Renal cortex interstitium (tissue), 11 donors: ENCODE data around the gene ATP13A2. TPM values are rescaled to one million over a fixed set of nuclear protein-coding genes. Genes with fewer than 3 reads are reported as not detected.

Source experiments
- DNase-seq, 11 donors: peaks; one replicate each; pipeline ENCODE4 v3.0.0-alpha.2; 2013; ENCODE audit warnings: low read depth in 9 of 11, low spot score in 4 of 11; ENCODE audit errors: extremely low read depth in 1 of 11
- polyA plus RNA-seq, 3 donors: library from polyadenylated mRNA; unstranded; fragments of 120-200 nt; gene quantifications; one replicate each; pipeline ENCODE4 v1.2.1, GENCODE V29; 2013; ENCODE audit not compliant: insufficient read length in 3 of 3

ATP13A2 gene
- polyA plus RNA-seq, 3 donors: 27.8 to 38.6 (median 33.9) TPM

GRCh38 chr1:17039522-17039921, 27.8 kb upstream of the ATP13A2 start:
- DNase-seq: no peak

- no peak for DNase-seq
These were observed 21.8 kb upstream of the ATP13A2 start for GRCh38 chr1:17033481-17033880.

- DNase-seq: no peak
These were observed 21.0 kb upstream of the ATP13A2 start for GRCh38 chr1:17032741-17033140.

GRCh38 chr1:17031436-17031835, 19.7 kb upstream of the ATP13A2 start:
- no peak for DNase-seq

GRCh38 chr1:17030206-17030605, 18.5 kb upstream of the ATP13A2 start:
- no peak for DNase-seq

- no peak for DNase-seq
These were observed 17.0 kb upstream of the ATP13A2 start for GRCh38 chr1:17028662-17029188.

GRCh38 chr1:17027900-17028299, 16.2 kb upstream of the ATP13A2 start:
- no peak for DNase-seq

- no peak for DNase-seq
These were observed 15.7 kb upstream of the ATP13A2 start for GRCh38 chr1:17027403-17027802.

- DNase-seq: no peak
These were observed 13.0 kb upstream of the ATP13A2 start for GRCh38 chr1:17024721-17025120.

GRCh38 chr1:17023573-17023972, 11.8 kb upstream of the ATP13A2 start:
- DNase-seq: no peak

GRCh38 chr1:17023102-17023501, 11.4 kb upstream of the ATP13A2 start:
- DNase-seq: no peak

GRCh38 chr1:17021896-17022295, 10.2 kb upstream of the ATP13A2 start:
- no peak for DNase-seq

- no peak for DNase-seq
These were observed 8.8 kb upstream of the ATP13A2 start for GRCh38 chr1:17020502-17020901.

GRCh38 chr1:17018849-17019248, 7.1 kb upstream of the ATP13A2 start:
- DNase-seq: no peak

GRCh38 chr1:17017435-17017834, 5.7 kb upstream of the ATP13A2 start:
- DNase-seq: no peak

GRCh38 chr1:17016317-17016661, 4.6 kb upstream of the ATP13A2 start:
- DNase-seq: no peak

GRCh38 chr1:17014671-17015567, 3.2 kb upstream of the ATP13A2 start:
- no peak for DNase-seq

- no peak for DNase-seq
These were observed 2.0 kb upstream of the ATP13A2 start for GRCh38 chr1:17013491-17014320.

- DNase-seq: no peak
These were observed 1.2 kb upstream of the ATP13A2 start for GRCh38 chr1:17012775-17013490.

GRCh38 chr1:17011092-17011438, 663 bp downstream of the ATP13A2 start:
- DNase-seq: no peak
